HEK293 (cell line): Measurements from ENCODE around the gene SH3GLB2.
"Not testable (repeated sequence)": the region's sequence is repeated elsewhere in the genome, so short reads cannot be mapped to it uniquely, and the experiment has no call there.

Experiments used
- CTCF ChIA-PET: fragments of 350-600 bp; formaldehyde crosslinking; extraction: SDS; loops from one replicate; lab custom pipeline; 2021; ENCODE audit warnings: antibody characterized with exemption; lab: Yijun Ruan, JAX
- POLR2A ChIA-PET: fragments of 300-600 bp; formaldehyde crosslinking; extraction: SDS; loops from one replicate; lab custom pipeline; 2020; ENCODE audit warnings: antibody characterized with exemption, inconsistent platforms; lab: Yijun Ruan, JAX
- H3K27ac ChIP-seq: fragments of 200-500 bp; sonication (Bioruptor generic); 2 replicates; pipeline ENCODE4 v1.5.1; 2014; ENCODE audit warnings: low read depth, low read length, control low read depth, inconsistent platforms; ENCODE audit errors: extremely low read depth
- H3K36me3 ChIP-seq, 2 experiments: fragments of 200-500 bp in 1 of 2; sonication (Bioruptor generic) in 1 of 2; 1 replicate in 1 of 2; 2 replicates in 1 of 2; pipeline ENCODE4 v1.5.1; 2014 to 2017; ENCODE audit warnings: inconsistent platforms in 2 of 2, low read length in 2 of 2; ENCODE audit not compliant: control insufficient read depth in 2 of 2, insufficient read depth in 1 of 2
- H3K4me1 ChIP-seq: fragments of 200-500 bp; sonication (Bioruptor generic); 2 replicates; pipeline ENCODE4 v1.5.1; 2014; ENCODE audit warnings: mild to moderate bottlenecking, low read length, inconsistent platforms; ENCODE audit not compliant: control insufficient read depth, insufficient read depth
- H3K4me3 ChIP-seq: 2 replicates; pipeline ENCODE4 v1.5.1; 2011; ENCODE audit warnings: low read depth, mild to moderate bottlenecking, control low read depth, low read length, moderate library complexity
- H3K9me3 ChIP-seq: fragments of 200-500 bp; sonication (Bioruptor generic); 2 replicates; pipeline ENCODE4 v1.5.1; 2014; ENCODE audit warnings: low read depth, low read length, inconsistent platforms; ENCODE audit not compliant: control insufficient read depth, insufficient read depth
- EGR2 ChIP-seq: fragments of 450-650 bp; formaldehyde crosslinking; IDR thresholded peaks from 2 replicates; pipeline ENCODE4 v1.5.1; 2016; ENCODE audit warnings: low read depth, missing biosample characterization, missing genetic modification characterization
- PRDM10 ChIP-seq: fragments of 450-650 bp; formaldehyde crosslinking; IDR thresholded peaks from 2 replicates; pipeline ENCODE4 v1.5.1; 2016; ENCODE audit warnings: missing biosample characterization, missing genetic modification characterization
- SP3 ChIP-seq: fragments of 450-650 bp; formaldehyde crosslinking; IDR thresholded peaks from 2 replicates; pipeline ENCODE4 v1.5.1; 2016; ENCODE audit warnings: missing biosample characterization, missing genetic modification characterization
- ZBTB48 ChIP-seq: fragments of 450-650 bp; formaldehyde crosslinking; IDR thresholded peaks from 2 replicates; pipeline ENCODE4 v1.5.1; 2016; ENCODE audit warnings: missing biosample characterization, missing genetic modification characterization
- ZFP37 ChIP-seq: fragments of 450-650 bp; formaldehyde crosslinking; IDR thresholded peaks from 2 replicates; pipeline ENCODE4 v1.5.1; 2016; ENCODE audit warnings: missing biosample characterization, missing genetic modification characterization
- ZNF140 ChIP-seq: fragments of 450-650 bp; formaldehyde crosslinking; IDR thresholded peaks from 2 replicates; pipeline ENCODE4 v1.5.1; 2016; ENCODE audit warnings: missing biosample characterization, missing genetic modification characterization
- ZNF155 ChIP-seq: fragments of 450-650 bp; formaldehyde crosslinking; IDR thresholded peaks from 2 replicates; pipeline ENCODE4 v1.5.1; 2016; ENCODE audit warnings: missing biosample characterization, missing genetic modification characterization
- ZNF18 ChIP-seq: fragments of 450-650 bp; formaldehyde crosslinking; IDR thresholded peaks from 2 replicates; pipeline ENCODE4 v1.5.1; 2016; ENCODE audit warnings: missing biosample characterization, missing genetic modification characterization
- ZNF211 ChIP-seq: fragments of 450-650 bp; formaldehyde crosslinking; IDR thresholded peaks from 2 replicates; pipeline ENCODE4 v1.5.1; 2016; ENCODE audit warnings: low read depth, missing biosample characterization, missing genetic modification characterization
- ZNF571 ChIP-seq: fragments of 450-650 bp; formaldehyde crosslinking; IDR thresholded peaks from 2 replicates; pipeline ENCODE4 v1.5.0; 2017; ENCODE audit warnings: missing biosample characterization, missing genetic modification characterization
- ZNF624 ChIP-seq: fragments of 450-650 bp; formaldehyde crosslinking; IDR thresholded peaks from 2 replicates; pipeline ENCODE4 v1.5.1; 2017; ENCODE audit warnings: missing biosample characterization, missing genetic modification characterization
- ZNF707 ChIP-seq: fragments of 450-650 bp; formaldehyde crosslinking; IDR thresholded peaks from 2 replicates; pipeline ENCODE4 v1.5.1; 2016; ENCODE audit warnings: missing biosample characterization, missing genetic modification characterization
- ZNF747 ChIP-seq: fragments of 450-650 bp; formaldehyde crosslinking; IDR thresholded peaks from 2 replicates; pipeline ENCODE4 v1.5.1; 2016; ENCODE audit warnings: missing biosample characterization, missing genetic modification characterization
- TF ChIP-seq, protein P1 (sequence below): fragments of 450-650 bp; formaldehyde crosslinking; IDR thresholded peaks from 2 replicates; pipeline ENCODE4 v1.5.1; 2016; ENCODE audit warnings: missing biosample characterization, missing genetic modification characterization
- TF ChIP-seq, protein P2 (sequence below): fragments of 450-650 bp; formaldehyde crosslinking; IDR thresholded peaks from 2 replicates; pipeline ENCODE4 v1.5.1; 2016; ENCODE audit warnings: missing biosample characterization, missing genetic modification characterization

The SH3GLB2 gene

DNA sequence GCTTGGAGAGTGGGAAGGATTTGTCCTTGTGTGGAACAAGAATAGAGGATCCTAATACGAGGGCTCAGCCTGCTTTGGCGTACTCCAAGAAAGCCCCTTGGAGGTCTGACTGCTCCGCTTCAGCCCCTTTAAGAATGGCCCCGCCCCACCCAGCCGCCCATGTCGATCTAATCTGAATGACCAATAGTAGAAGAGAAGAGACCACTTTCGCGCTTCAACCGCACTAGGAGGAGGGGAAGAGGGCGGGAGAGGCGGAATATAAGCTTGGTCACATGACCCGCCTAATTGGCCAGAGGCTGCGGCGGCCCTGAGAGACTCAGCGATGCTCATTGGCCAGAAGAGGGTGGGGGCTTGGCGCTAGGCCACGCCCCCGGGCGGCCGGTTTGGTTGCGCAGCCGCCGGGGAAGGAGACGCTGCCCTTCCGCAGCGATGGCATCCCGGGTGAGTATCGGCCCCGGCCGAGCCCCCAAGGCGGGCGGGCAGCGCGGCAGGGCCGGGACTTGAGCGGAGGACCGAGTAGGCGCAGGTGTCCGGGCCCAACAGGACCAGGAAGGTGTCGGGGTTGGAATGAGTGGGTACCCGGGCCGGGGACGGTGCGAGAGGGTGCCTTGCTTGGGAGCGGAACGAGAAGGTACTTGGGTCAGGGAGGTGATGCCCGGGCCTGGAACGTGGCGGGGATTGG lies 8.3 kb upstream of the SH3GLB2 start, which contains the start of gene MIGA2 (continued):
- TF ChIP-seq, protein P1, sequence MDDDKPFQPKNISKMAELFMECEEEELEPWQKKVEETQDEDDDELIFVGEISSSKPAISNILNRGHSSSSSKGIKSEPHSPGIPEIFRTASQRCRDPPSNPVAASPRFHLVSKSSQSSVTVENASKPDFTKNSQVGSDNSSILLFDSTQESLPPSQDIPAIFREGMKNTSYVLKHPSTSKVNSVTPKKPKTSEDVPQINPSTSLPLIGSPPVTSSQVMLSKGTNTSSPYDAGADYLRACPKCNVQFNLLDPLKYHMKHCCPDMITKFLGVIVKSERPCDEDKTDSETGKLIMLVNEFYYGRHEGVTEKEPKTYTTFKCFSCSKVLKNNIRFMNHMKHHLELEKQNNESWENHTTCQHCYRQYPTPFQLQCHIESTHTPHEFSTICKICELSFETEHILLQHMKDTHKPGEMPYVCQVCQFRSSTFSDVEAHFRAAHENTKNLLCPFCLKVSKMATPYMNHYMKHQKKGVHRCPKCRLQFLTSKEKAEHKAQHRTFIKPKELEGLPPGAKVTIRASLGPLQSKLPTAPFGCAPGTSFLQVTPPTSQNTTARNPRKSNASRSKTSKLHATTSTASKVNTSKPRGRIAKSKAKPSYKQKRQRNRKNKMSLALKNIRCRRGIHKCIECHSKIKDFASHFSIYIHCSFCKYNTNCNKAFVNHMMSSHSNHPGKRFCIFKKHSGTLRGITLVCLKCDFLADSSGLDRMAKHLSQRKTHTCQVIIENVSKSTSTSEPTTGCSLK (tag by site-specific recombination), result no peak
- peak; percentile 79 for TF ChIP-seq PRDM10
- TF ChIP-seq EGR2 (tag by site-specific recombination), result no peak
- TF ChIP-seq ZFP37, result peak; percentile 58; the same call in 1 of the 2 replicates
- no peak for TF ChIP-seq ZNF624 (tag by site-specific recombination)
- no peak for TF ChIP-seq ZNF140 (tag by site-specific recombination)
- peak; percentile 93 for TF ChIP-seq ZBTB48 (tag by site-specific recombination)
- no peak for TF ChIP-seq ZNF155 (tag by site-specific recombination)
- peak; percentile 95 for TF ChIP-seq SP3 (tag by site-specific recombination)
- no peak for TF ChIP-seq ZNF211 (tag by site-specific recombination)
- TF ChIP-seq ZNF707, result 0 out of 2 replicates have a peak, but pooled peaks have one; percentile 11
- no peak for TF ChIP-seq ZNF18 (tag by site-specific recombination)
- TF ChIP-seq, protein P2, sequence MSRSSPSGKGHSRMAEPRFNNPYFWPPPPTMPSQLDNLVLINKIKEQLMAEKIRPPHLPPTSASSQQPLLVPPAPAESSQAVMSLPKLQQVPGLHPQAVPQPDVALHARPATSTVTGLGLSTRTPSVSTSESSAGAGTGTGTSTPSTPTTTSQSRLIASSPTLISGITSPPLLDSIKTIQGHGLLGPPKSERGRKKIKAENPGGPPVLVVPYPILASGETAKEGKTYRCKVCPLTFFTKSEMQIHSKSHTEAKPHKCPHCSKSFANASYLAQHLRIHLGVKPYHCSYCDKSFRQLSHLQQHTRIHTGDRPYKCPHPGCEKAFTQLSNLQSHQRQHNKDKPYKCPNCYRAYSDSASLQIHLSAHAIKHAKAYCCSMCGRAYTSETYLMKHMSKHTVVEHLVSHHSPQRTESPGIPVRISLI (tag by site-specific recombination), result no peak
- TF ChIP-seq ZNF571 (tag by site-specific recombination), result no peak
- TF ChIP-seq ZNF747, result no peak
- TF ChIP-seq, all 188 proteins: peak for 57

DNA sequence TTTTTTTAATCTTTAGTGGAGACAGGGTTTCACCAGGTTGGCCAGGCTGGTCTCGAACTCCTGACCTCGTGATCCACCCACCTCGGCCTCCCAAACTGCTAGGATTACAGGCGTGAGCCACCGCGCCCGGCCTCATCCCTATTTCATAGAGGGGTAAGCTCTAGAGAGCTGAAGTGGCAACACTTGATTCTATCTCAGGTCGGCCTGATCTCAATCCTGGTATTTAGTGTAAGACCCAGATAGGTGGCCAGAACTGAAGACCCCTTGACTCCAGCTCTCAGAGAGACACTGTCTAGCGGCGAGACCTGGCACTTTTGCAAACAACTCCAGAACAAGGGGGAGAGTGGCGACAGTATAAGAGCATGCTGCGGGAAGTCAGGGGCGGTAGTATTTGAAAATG lies 7.7 kb upstream of the SH3GLB2 start:
- peak overlapping the region; percentile 14; the same call in 1 of the 2 replicates for H3K4me3 ChIP-seq
- peak overlapping the region; percentile 62 for H3K27ac ChIP-seq
- H3K36me3 ChIP-seq, H3K9me3 ChIP-seq, H3K4me1 ChIP-seq: not testable (repeated sequence)
- POLR2A ChIA-PET, result interaction anchor here (1.0 to 2.1 kb wide), 6 partner anchors 8 to 96 kb away, joined by 3 to 16 read pairs (median 6); partner anchors contain the start of genes DOLPP1 and SH3GLB2
- CTCF ChIA-PET, result interaction anchor here (0.6 to 2.5 kb wide), 4 partner anchors 28 to 697 kb away, joined by 3 to 17 read pairs (median 4); no protein-coding TSS in a partner anchor
